ENCODE results near the gene ZNF827. TPM values are rescaled to one million over a fixed set of nuclear protein-coding genes. Genes with fewer than 3 reads are reported as not detected.

The ZNF827 gene
- total and polyA plus RNA-seq, 2 of the 8 experiments (the other 6 are each of a cell fraction or from before 2014, with no cell fraction given), result 25.3 to 26.2 TPM

DNA sequence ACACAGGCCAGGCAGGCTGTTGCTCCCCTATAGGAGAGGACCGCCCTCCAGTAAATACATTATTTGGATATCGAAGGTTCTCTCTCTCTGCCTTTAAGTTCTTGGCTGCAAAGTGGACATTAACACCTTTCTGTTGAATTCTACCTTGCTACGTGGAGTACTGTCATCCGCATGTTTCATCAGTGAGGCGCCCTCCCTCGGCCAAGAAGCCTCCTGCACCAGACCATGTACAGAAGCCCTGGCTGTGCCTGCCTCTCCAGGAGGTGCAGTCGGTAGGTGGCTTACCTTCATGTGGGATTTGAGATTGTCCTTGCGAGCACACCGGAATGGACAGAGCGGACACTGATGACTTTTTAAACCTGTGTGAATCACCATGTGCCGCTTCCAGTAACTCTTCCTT is 46.7 kb downstream of the ZNF827 start:
- Histone ChIP-seq H3K14ac (ENCODE audit: insufficient read length) (no peak overlapping the region), H2BK120ac (replicated peaks; ENCODE audit: low read depth, low read length) (no peak overlapping the region), H3K56ac (replicated peaks; ENCODE audit: insufficient read length, low read depth, low read length) (no peak overlapping the region), H3K27me3 (replicated peaks in 1 of 4; ENCODE audit: control insufficient read depth in 3 of 4, extremely low read depth in 1 of 4, insufficient read depth in 3 of 4, low read length in 3 of 4) (no peaks in the 10 kb centered on the region), H3K4ac (replicated peaks; ENCODE audit: insufficient read length, low read depth, low read length) (no peak overlapping the region), H3K18ac (ENCODE audit: extremely low read depth, low read length) (peak overlapping the region; percentile 29; the same call in 1 of the 2 replicates), H3K79me2 (ENCODE audit: control insufficient read depth in 1 of 2, insufficient read depth in 2 of 2, low read length in 2 of 2) (peaks cover 0 to 48% of the 10 kb centered on the region in 2 experiments; a peak in 2 of 4 replicates), H4K20me1 (replicated peaks in 1 of 2; ENCODE audit: control insufficient read depth in 1 of 2, insufficient read depth in 2 of 2, low read length in 2 of 2) (no peaks in the 10 kb centered on the region), H3K4me1 (replicated peaks in 1 of 4; ENCODE audit: control insufficient read depth in 3 of 4, insufficient read depth in 4 of 4, low read length in 3 of 4) (peaks cover 3 to 21% (median 11%) of the 10 kb centered on the region in 4 experiments; a peak in 5 of 7 replicates), H4K5ac (ENCODE audit: insufficient read length, low read depth, low read length) (no peak overlapping the region), H3K9me3 (ENCODE audit: insufficient read depth in 2 of 2, low read depth in 1 of 2, low read length in 1 of 2) (no peaks in the 10 kb centered on the region), H3K23ac (ENCODE audit: insufficient read length) (no peak overlapping the region), H2BK15ac (ENCODE audit: low read length) (no peak overlapping the region), H3K23me2 (ENCODE audit: low read depth, low read length) (no peaks in the 10 kb centered on the region), H3K9ac (replicated peaks in 1 of 4; ENCODE audit: extremely low read depth in 1 of 4, low read depth in 3 of 4, low read length in 3 of 4) (no peak overlapping the region), H3K27ac (ENCODE audit: low read depth, low read length) (no peak overlapping the region), H2BK20ac (ENCODE audit: low read length) (no peak overlapping the region), H3K79me1 (ENCODE audit: low read depth, low read length) (no peaks in the 10 kb centered on the region; the same call in 1 of the 2 replicates), H2AFZ (ENCODE audit: low read length) (no peak overlapping the region), H2AK5ac (ENCODE audit: low read depth, low read length) (no peak overlapping the region), H3K36me3 (ENCODE audit: control insufficient read depth in 2 of 4, insufficient read depth in 4 of 4, low read length in 3 of 4) (peaks cover 0 to 7% (median 0%) of the 10 kb centered on the region in 4 experiments; a peak in 1 of 8 replicates), H2BK12ac (ENCODE audit: low read depth, low read length) (peak overlapping the region; percentile 72; the same call in 1 of the 2 replicates), H3K4me3 (ENCODE audit: extremely low read depth in 1 of 4, insufficient read depth in 2 of 4, low read depth in 3 of 4, low read length in 4 of 4) (no peak overlapping the region), H2BK5ac (ENCODE audit: low read depth, low read length) (peak overlapping the region; percentile 62; the same call in 1 of the 2 replicates), H4K8ac (ENCODE audit: extremely low read depth, insufficient read depth, low read length) (no peak overlapping the region), H3K4me2 (ENCODE audit: insufficient read depth in 1 of 2, low read depth in 2 of 2, low read length in 2 of 2) (no peak overlapping the region), H4K91ac (replicated peaks; ENCODE audit: insufficient read length, low read length) (peak overlapping the region; percentile 23)
- CTCF ChIA-PET (ENCODE audit: partially characterized antibody), result interaction anchor here (0.6 to 2.9 kb wide), 14 partner anchors 10 to 798 kb away, joined by 3 to 19 read pairs (median 4); no protein-coding TSS in a partner anchor
- POLR2A ChIA-PET (ENCODE audit: partially characterized antibody), result interaction anchor here (1.3 kb wide), 1 partner anchor 45 kb away, joined by 3 read pairs; no protein-coding TSS in a partner anchor
- FAIRE-seq (no peak), DNase-seq (ENCODE audit: low read depth in 1 of 2, low spot score in 2 of 2) (no peak)
- 88% methylated on average over 11 of the region's 11 CpGs; no CpG with 5 or more reads in 1 of the 2 experiments for whole genome bisulfite sequencing, 2 experiments (ENCODE audit: extremely low coverage in 1 of 2, insufficient coverage in 1 of 2, insufficient read length in 1 of 2, insufficient replicate concordance in 2 of 2, low coverage in 1 of 2, low lambda C conversion rate in 2 of 2, missing lambda C conversion rate in 1 of 2)
- TF ChIP-seq TAF1 (IDR thresholded peaks at IDR 0.05; ENCODE audit: low read depth, low read length), result no peak
- TF ChIP-seq HDAC6 (IDR thresholded peaks at IDR 0.05; ENCODE audit: low read depth, low read length), result no peak
- TF ChIP-seq, protein P1, sequence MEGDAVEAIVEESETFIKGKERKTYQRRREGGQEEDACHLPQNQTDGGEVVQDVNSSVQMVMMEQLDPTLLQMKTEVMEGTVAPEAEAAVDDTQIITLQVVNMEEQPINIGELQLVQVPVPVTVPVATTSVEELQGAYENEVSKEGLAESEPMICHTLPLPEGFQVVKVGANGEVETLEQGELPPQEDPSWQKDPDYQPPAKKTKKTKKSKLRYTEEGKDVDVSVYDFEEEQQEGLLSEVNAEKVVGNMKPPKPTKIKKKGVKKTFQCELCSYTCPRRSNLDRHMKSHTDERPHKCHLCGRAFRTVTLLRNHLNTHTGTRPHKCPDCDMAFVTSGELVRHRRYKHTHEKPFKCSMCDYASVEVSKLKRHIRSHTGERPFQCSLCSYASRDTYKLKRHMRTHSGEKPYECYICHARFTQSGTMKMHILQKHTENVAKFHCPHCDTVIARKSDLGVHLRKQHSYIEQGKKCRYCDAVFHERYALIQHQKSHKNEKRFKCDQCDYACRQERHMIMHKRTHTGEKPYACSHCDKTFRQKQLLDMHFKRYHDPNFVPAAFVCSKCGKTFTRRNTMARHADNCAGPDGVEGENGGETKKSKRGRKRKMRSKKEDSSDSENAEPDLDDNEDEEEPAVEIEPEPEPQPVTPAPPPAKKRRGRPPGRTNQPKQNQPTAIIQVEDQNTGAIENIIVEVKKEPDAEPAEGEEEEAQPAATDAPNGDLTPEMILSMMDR (IDR thresholded peaks at IDR 0.05; ENCODE audit: control extremely low read depth in 1 of 3, insufficient read depth in 1 of 3, low read depth in 1 of 3, low read length in 3 of 3), result peak; percentile 41 to 69 (median 68)
- no peak for TF ChIP-seq SUZ12 (IDR thresholded peaks at IDR 0.05; ENCODE audit: low read length)
- peak; percentile 31 to 43 for TF ChIP-seq RAD21 (IDR thresholded peaks at IDR 0.05 in 1 of 2, conservative IDR thresholded peaks at IDR 0.05 in 1 of 2; ENCODE audit: low read depth in 2 of 2, low read length in 2 of 2)

All from H1 (cell line).